ENCODE results near the gene LRRC8B.

DNA sequence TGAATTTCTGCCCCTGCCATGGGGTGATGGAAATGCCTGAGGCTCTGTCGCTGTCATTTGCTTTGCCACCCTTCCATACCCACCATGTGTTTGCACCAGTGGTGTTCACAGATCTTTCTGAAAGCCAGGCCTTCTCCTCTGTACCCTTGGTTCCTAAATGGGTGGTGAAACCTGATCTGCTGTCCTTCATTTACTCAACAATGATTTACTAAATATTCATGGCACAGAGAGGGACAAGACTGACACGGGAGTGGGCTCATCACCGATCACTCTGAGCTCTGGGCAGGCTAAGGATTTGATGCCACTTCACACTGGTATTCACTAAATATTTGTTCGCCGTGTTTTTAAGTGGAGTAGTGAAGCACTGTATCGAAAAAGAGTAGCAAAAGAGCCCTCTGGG is 40.9 kb downstream of the LRRC8B start:
- TF ChIP-seq CTCF (IDR thresholded peaks at IDR 0.05) (no peak), POLR2A (IDR thresholded peaks at IDR 0.05) (no peak)
